Tibial artery (tissue), 4 donors: ENCODE measurements around the gene PAQR8.

Experiments used
- DNase-seq, 2 donors: peaks; one replicate each; pipeline ENCODE4 v3.0.0-alpha.2; 2019
- H3K27ac ChIP-seq, 2 donors: fragments of 200-600 bp; sonication (generic) in 1 of 2; 1 replicate in 1 of 2; 2 replicates in 1 of 2; pipeline ENCODE4 v1.5.1; 2018 to 2019; ENCODE audit warnings: mild to moderate bottlenecking in 1 of 2
- H3K27me3 ChIP-seq, 2 donors: fragments of 200-600 bp; sonication (generic) in 1 of 2; one replicate each; pipeline versions ENCODE4 v1.5.1 to v1.6.0; 2016 to 2019
- H3K36me3 ChIP-seq, 3 donors: fragments of 200-600 bp; sonication (generic) in 2 of 3; one replicate each; pipeline ENCODE4 v1.5.1; 2016 to 2019; ENCODE audit warnings: mild to moderate bottlenecking in 2 of 3
- H3K4me1 ChIP-seq, 4 donors: fragments of 200-600 bp; sonication (generic) in 2 of 4; 1 replicate in 3 of 4; 2 replicates in 1 of 4; pipeline ENCODE4 v1.5.1; 2016 to 2019
- H3K4me3 ChIP-seq, 2 donors: fragments of 200-600 bp; sonication (generic) in 1 of 2; 1 replicate in 1 of 2; 2 replicates in 1 of 2; pipeline ENCODE4 v1.5.1; 2018 to 2019; ENCODE audit warnings: mild to moderate bottlenecking in 2 of 2
- H3K9me3 ChIP-seq, 3 donors: fragments of 200-600 bp; sonication (generic) in 1 of 3; one replicate each; pipeline ENCODE4 v1.5.1; 2016 to 2019
- CTCF ChIP-seq, 2 experiments: fragments of 200-600 bp in 1 of 2; fragments of 450-650 bp in 1 of 2; IDR thresholded peaks; one replicate each; pipeline ENCODE4 v1.5.1; 2017 to 2019; ENCODE audit warnings: antibody characterized with exemption in 2 of 2, mild to moderate bottlenecking in 1 of 2, moderate library complexity in 1 of 2
- intact Hi-C: fragments of 100-400 bp; cut with DNase I; formaldehyde crosslinking; loops from one replicate; pipeline ENCODE4 v1.15.0; 2023; ENCODE audit warnings: low total_unique reads

PAQR8 gene

GRCh38 chr6:52389264-52389625 is 27.3 kb downstream of the PAQR8 start:
- H3K9me3 ChIP-seq = no peaks in the 10 kb centered on the region
- no peak for DNase-seq
- intact Hi-C loops = no loop called here
- no peaks in the 10 kb centered on the region for H3K27me3 ChIP-seq
- H3K36me3 ChIP-seq = no peaks in the 10 kb centered on the region
- H3K4me3 ChIP-seq = no peak overlapping the region
- no peak for TF ChIP-seq CTCF (IDR thresholded peaks at IDR 0.05)
- no peak overlapping the region for H3K27ac ChIP-seq
- peaks cover 0 to 4% (median 0%) of the 10 kb centered on the region in 4 donors for H3K4me1 ChIP-seq

GRCh38 chr6:52389626-52390360 is 27.8 kb downstream of the PAQR8 start:
- no peak overlapping the region for H3K4me3 ChIP-seq
- no peaks in the 10 kb centered on the region for H3K36me3 ChIP-seq
- intact Hi-C loops = no loop called here
- no peaks in the 10 kb centered on the region for H3K27me3 ChIP-seq
- no peak for DNase-seq
- TF ChIP-seq CTCF (IDR thresholded peaks at IDR 0.05) = no peak
- H3K4me1 ChIP-seq = peaks cover 0 to 4% (median 0%) of the 10 kb centered on the region in 4 donors
- H3K9me3 ChIP-seq = no peaks in the 10 kb centered on the region
- no peak overlapping the region for H3K27ac ChIP-seq

GRCh38 chr6:52390361-52390727 is 28.4 kb downstream of the PAQR8 start:
- no peak overlapping the region for H3K27ac ChIP-seq
- no peak for TF ChIP-seq CTCF (IDR thresholded peaks at IDR 0.05)
- no peaks in the 10 kb centered on the region for H3K9me3 ChIP-seq
- no peaks in the 10 kb centered on the region for H3K27me3 ChIP-seq
- no peak for DNase-seq
- H3K36me3 ChIP-seq = no peaks in the 10 kb centered on the region
- intact Hi-C loops = no loop called here
- no peak overlapping the region for H3K4me3 ChIP-seq
- peaks cover 0 to 4% (median 0%) of the 10 kb centered on the region in 4 donors for H3K4me1 ChIP-seq

- Histone ChIP-seq H3K4me3 (no peak overlapping the region), H3K9me3 (no peaks in the 10 kb centered on the region), H3K27ac (no peak overlapping the region), H3K36me3 (no peaks in the 10 kb centered on the region), H3K4me1 (peaks cover 0 to 4% (median 0%) of the 10 kb centered on the region in 4 donors), H3K27me3 (no peaks in the 10 kb centered on the region)
- DNase-seq = no peak
- intact Hi-C loops = no loop called here
- TF ChIP-seq CTCF (IDR thresholded peaks at IDR 0.05) = no peak
Observed at GRCh38 chr6:52391599-52391998, 29.6 kb downstream of the PAQR8 start.

GRCh38 chr6:52392944-52393343 is 31.0 kb downstream of the PAQR8 start:
- no peaks in the 10 kb centered on the region for H3K27me3 ChIP-seq
- intact Hi-C loops = no loop called here
- peaks cover 0 to 4% (median 0%) of the 10 kb centered on the region in 4 donors for H3K4me1 ChIP-seq
- no peak overlapping the region for H3K27ac ChIP-seq
- no peaks in the 10 kb centered on the region for H3K9me3 ChIP-seq
- H3K4me3 ChIP-seq = no peak overlapping the region
- no peak for TF ChIP-seq CTCF (IDR thresholded peaks at IDR 0.05)
- H3K36me3 ChIP-seq = no peaks in the 10 kb centered on the region
- no peak for DNase-seq
